ENCODE measurements around the gene SH2B2.

Gene SH2B2

DNA sequence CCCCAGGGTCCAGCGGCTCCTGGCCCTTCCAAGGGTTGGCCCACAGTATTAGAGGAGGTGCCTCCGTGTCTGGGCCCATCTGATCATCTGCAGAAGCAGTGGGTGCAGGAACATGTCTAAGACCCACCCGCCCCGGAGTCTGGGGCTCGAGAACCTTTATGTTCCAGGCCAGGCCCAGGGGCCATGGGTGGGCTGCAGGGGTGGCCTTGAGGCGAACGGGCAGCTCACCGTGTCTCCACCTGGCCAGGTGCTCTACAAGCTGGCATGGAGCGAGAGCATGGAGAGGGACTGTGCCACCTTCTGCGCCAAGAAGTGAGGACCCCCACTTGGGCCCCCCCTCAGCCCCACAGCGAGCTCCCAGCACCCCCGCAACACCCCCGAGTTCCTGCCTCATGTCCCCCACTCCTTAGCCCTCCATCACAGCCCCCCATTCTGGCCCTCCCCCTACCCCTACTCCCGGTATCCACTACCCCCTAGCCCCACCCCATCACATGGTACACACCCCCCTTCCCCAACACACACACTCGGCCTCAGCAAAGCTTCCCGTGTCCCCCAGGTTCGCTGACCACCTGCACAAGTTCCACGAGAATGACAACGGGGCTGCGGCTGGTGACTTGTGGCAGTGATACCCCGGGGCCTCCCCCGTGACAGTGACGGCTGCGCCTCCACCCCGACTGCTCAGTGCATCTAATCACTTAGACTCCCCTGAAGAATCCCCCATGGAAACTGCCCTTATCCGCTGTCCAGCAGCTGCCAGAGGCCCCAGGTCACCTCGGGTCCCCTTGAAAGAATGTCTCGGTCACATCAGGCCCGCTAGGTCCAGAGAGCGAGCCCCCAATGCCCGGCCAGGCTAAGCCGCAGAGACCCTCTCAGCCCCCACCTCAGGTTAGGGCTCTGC lies 4.0 kb upstream of the SH2B2 start:
- Histone ChIP-seq H3K9me3 (ENCODE audit: insufficient read depth, low read length) (no peaks in the 10 kb centered on the region), H3K4me1 (ENCODE audit: insufficient read depth, insufficient read length) (peaks cover 33% of the 10 kb centered on the region), H3K36me3 (ENCODE audit: insufficient read depth, insufficient read length, low read length) (no peaks in the 10 kb centered on the region), H3K27me3 (ENCODE audit: insufficient read depth, insufficient read length) (no peaks in the 10 kb centered on the region), H3K4me3 (ENCODE audit: insufficient read length, low read depth) (no peak overlapping the region), H3K9ac (ENCODE audit: insufficient read length, low read depth) (no peak overlapping the region)
- no peak for TF ChIP-seq SUZ12 (IDR thresholded peaks at IDR 0.05; ENCODE audit: extremely low read depth, insufficient read depth, insufficient read length)
- no peak for TF ChIP-seq YY1 (IDR thresholded peaks at IDR 0.05; ENCODE audit: insufficient read depth, insufficient read length)
- TF ChIP-seq ZNF274 (IDR thresholded peaks at IDR 0.05; ENCODE audit: low read depth, low read length), result no peak
- DNase-seq (ENCODE audit: low read depth, low spot score), result no peak

GRCh38 chr7:102283477-102284189 lies 3.0 kb upstream of the SH2B2 start:
- no peak overlapping the region for H3K4me3 ChIP-seq (ENCODE audit: insufficient read length, low read depth)
- peaks cover 32% of the 10 kb centered on the region for H3K4me1 ChIP-seq (ENCODE audit: insufficient read depth, insufficient read length)
- H3K36me3 ChIP-seq (ENCODE audit: insufficient read depth, insufficient read length, low read length), result no peaks in the 10 kb centered on the region
- no peaks in the 10 kb centered on the region for H3K27me3 ChIP-seq (ENCODE audit: insufficient read depth, insufficient read length)
- DNase-seq (ENCODE audit: low read depth, low spot score), result no peak
- TF ChIP-seq ZNF274 (IDR thresholded peaks at IDR 0.05; ENCODE audit: low read depth, low read length), result no peak
- no peak for TF ChIP-seq YY1 (IDR thresholded peaks at IDR 0.05; ENCODE audit: insufficient read depth, insufficient read length)
- TF ChIP-seq SUZ12 (IDR thresholded peaks at IDR 0.05; ENCODE audit: extremely low read depth, insufficient read depth, insufficient read length), result no peak
- no peak overlapping the region for H3K9ac ChIP-seq (ENCODE audit: insufficient read length, low read depth)
- H3K9me3 ChIP-seq (ENCODE audit: insufficient read depth, low read length), result no peaks in the 10 kb centered on the region

DNA sequence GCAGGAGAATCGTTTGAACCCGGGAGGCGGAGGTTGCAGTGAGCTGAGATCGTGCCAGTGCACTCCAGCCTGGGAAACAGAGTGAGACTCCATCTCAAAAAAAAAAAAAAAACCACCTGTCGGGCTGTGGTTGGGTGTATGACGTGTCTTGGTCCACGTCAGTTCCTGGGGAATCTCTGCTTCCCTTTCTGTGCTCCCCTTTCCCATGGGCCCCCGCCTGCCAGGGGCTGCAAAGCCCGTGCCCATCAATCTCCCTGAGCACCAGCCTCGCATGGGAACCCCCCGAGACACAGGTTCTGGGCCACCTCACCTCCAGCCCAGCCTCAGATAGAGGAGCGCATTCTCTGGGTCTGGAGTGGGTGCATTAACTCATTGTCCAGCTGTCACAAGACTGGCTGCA lies 2.3 kb upstream of the SH2B2 start:
- Histone ChIP-seq H3K4me3 (ENCODE audit: insufficient read length, low read depth) (no peak overlapping the region), H3K9me3 (ENCODE audit: insufficient read depth, low read length) (no peaks in the 10 kb centered on the region), H3K36me3 (ENCODE audit: insufficient read depth, insufficient read length, low read length) (no peaks in the 10 kb centered on the region), H3K4me1 (ENCODE audit: insufficient read depth, insufficient read length) (peaks cover 30% of the 10 kb centered on the region), H3K27me3 (ENCODE audit: insufficient read depth, insufficient read length) (no peaks in the 10 kb centered on the region), H3K9ac (ENCODE audit: insufficient read length, low read depth) (no peak overlapping the region)
- TF ChIP-seq SUZ12 (IDR thresholded peaks at IDR 0.05; ENCODE audit: extremely low read depth, insufficient read depth, insufficient read length) (no peak), YY1 (IDR thresholded peaks at IDR 0.05; ENCODE audit: insufficient read depth, insufficient read length) (no peak), ZNF274 (IDR thresholded peaks at IDR 0.05; ENCODE audit: low read depth, low read length) (no peak)
- no peak for DNase-seq (ENCODE audit: low read depth, low spot score)

DNA sequence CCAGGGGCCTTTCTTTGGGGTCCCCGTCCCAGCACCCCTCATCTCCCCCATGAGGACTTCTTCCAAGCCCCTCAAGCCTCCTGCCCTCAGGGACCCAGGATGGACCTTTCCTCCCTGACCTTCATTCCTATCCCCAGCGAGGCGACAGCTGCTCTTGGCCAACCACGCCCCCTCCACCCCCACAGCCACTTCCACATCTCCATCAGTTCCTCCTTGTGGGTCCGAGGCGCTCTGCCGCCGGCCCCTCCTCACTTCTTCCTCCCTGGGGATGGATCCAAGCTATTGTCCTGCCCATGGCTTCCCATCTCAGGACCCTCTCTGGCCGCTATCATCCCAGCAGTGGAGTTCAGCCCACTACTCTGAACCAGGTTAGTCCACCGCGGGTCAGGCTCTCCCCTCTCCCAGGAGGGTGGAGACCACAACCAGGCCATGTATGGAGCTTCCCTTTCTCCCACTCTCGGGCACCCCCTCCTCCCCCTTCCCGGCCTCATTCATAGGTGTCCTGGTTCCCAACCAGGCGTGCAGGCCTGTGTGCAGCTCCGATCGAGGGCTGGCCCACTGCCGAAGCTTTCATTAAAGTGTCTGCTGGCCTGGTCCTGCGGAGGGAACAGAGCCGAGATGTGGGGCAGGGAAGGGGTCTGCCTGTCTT lies 1.7 kb upstream of the SH2B2 start:
- Histone ChIP-seq H3K4me1 (ENCODE audit: insufficient read depth, insufficient read length) (peaks cover 24% of the 10 kb centered on the region), H3K9me3 (ENCODE audit: insufficient read depth, low read length) (no peaks in the 10 kb centered on the region), H3K9ac (ENCODE audit: insufficient read length, low read depth) (peak overlapping the region; percentile 26), H3K36me3 (ENCODE audit: insufficient read depth, insufficient read length, low read length) (no peaks in the 10 kb centered on the region), H3K4me3 (ENCODE audit: insufficient read length, low read depth) (no peak overlapping the region), H3K27me3 (ENCODE audit: insufficient read depth, insufficient read length) (no peaks in the 10 kb centered on the region)
- no peak for TF ChIP-seq SUZ12 (IDR thresholded peaks at IDR 0.05; ENCODE audit: extremely low read depth, insufficient read depth, insufficient read length)
- no peak for TF ChIP-seq ZNF274 (IDR thresholded peaks at IDR 0.05; ENCODE audit: low read depth, low read length)
- TF ChIP-seq YY1 (IDR thresholded peaks at IDR 0.05; ENCODE audit: insufficient read depth, insufficient read length), result no peak
- DNase-seq (ENCODE audit: low read depth, low spot score), result no peak

GRCh38 chr7:102285540-102286236 lies 980 bp upstream of the SH2B2 start:
- no peak for DNase-seq (ENCODE audit: low read depth, low spot score)
- no peaks in the 10 kb centered on the region for H3K36me3 ChIP-seq (ENCODE audit: insufficient read depth, insufficient read length, low read length)
- peak overlapping the region; percentile 77 for H3K4me3 ChIP-seq (ENCODE audit: insufficient read length, low read depth)
- no peaks in the 10 kb centered on the region for H3K9me3 ChIP-seq (ENCODE audit: insufficient read depth, low read length)
- H3K27me3 ChIP-seq (ENCODE audit: insufficient read depth, insufficient read length), result no peaks in the 10 kb centered on the region
- peak overlapping the region; percentile 93 for H3K9ac ChIP-seq (ENCODE audit: insufficient read length, low read depth)
- TF ChIP-seq ZNF274 (IDR thresholded peaks at IDR 0.05; ENCODE audit: low read depth, low read length), result no peak
- H3K4me1 ChIP-seq (ENCODE audit: insufficient read depth, insufficient read length), result peaks cover 21% of the 10 kb centered on the region

DNA sequence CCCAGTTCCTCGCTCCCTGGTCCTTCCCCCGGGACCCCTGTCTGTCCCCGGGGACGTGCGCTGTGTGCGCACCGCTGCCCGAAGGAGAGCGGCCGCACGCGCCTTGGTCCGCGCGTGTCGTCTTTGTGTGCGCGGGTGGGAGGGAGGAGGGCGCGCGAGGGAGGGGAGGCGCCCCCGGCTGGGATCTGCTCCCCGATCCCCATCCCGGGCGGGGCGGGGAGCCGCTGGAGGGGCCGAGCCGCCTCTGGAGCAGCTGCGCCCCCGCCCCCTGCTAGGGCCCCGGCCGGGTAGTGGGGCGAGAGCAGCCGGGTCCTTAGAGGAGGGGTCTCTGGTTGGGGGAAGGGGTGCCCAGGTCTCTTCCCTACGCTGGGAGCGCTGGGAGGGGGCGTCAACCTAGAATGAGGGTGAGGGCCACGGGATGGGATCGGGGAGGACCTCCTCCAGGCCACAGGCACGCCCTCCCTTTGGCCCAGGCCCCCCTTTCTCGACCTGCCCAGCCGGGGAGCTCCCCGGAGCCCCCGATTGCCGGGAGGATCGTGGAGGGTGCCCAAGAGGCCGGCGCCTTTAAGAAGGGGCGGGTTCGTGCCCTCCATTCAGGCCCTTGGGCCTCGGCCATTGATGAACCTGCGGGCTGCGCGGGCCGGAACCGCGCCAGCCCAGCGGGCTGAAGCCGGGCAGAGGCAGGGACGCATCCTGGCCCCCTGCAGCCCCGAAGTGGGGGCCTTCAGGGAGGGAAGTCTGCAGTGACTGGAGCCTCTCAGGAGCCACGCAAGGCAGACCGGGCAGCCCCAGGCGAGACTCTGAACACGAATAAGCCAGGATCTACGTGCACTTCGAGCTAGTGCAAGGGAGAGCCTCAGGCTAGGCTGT lies 678 bp downstream of the SH2B2 start:
- no peaks in the 10 kb centered on the region for H3K36me3 ChIP-seq (ENCODE audit: insufficient read depth, insufficient read length, low read length)
- H3K27me3 ChIP-seq (ENCODE audit: insufficient read depth, insufficient read length), result no peaks in the 10 kb centered on the region
- TF ChIP-seq YY1 (IDR thresholded peaks at IDR 0.05; ENCODE audit: insufficient read depth, insufficient read length), result no peak
- TF ChIP-seq ZNF274 (IDR thresholded peaks at IDR 0.05; ENCODE audit: low read depth, low read length), result no peak
- TF ChIP-seq SUZ12 (IDR thresholded peaks at IDR 0.05; ENCODE audit: extremely low read depth, insufficient read depth, insufficient read length), result no peak
- DNase-seq (ENCODE audit: low read depth, low spot score), result no peak
- H3K9me3 ChIP-seq (ENCODE audit: insufficient read depth, low read length), result no peaks in the 10 kb centered on the region
- H3K4me3 ChIP-seq (ENCODE audit: insufficient read length, low read depth), result peak overlapping the region; percentile 73
- H3K4me1 ChIP-seq (ENCODE audit: insufficient read depth, insufficient read length), result peaks cover 27% of the 10 kb centered on the region
- peak overlapping the region; percentile 88 for H3K9ac ChIP-seq (ENCODE audit: insufficient read length, low read depth)

All from NT2/D1 (cell line).